HG03432 (cell line): ENCODE measurements around the gene HOXB8.
A peak's percentile ranks its signal among the peaks of the same experiment; 100 is the strongest.

ENCODE experiments used
- ATAC-seq: cut with Tn5 transposase; IDR thresholded peaks from one replicate; pipeline ENCODE4 v1.9.1; 2021; ENCODE audit warnings: mild to moderate bottlenecking, moderate library complexity; ENCODE audit not compliant: unreplicated experiment

Gene HOXB8

GRCh38 chr17:48586355-48587258 is 28.5 kb downstream of the HOXB8 start:
- ATAC-seq: no peak

DNA sequence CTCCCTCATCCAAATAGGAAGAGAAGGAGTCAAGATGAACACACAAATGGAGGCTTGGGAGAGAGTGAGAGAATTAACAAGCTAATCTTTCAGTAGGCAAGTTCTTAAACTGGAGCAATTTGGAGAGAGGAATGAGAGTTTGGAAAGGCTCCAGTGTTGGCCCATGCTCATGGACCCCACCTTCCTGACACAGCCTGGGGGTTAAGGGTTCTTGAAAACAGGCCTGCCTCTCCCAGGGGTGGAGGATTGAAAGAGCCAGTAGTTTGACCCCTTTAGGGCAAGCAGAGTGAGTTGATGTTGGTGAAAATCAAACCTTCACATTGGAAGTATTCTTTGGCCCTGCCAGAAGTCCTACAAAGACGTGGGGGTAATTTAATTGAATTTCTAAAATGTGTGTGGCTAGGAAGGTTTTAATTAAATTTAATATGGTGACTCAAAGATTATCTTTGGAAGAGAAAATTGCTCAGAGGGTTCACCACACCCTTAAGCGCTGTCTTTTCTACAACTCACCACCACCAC is 30.8 kb downstream of the HOXB8 start:
- ATAC-seq: no peak

DNA sequence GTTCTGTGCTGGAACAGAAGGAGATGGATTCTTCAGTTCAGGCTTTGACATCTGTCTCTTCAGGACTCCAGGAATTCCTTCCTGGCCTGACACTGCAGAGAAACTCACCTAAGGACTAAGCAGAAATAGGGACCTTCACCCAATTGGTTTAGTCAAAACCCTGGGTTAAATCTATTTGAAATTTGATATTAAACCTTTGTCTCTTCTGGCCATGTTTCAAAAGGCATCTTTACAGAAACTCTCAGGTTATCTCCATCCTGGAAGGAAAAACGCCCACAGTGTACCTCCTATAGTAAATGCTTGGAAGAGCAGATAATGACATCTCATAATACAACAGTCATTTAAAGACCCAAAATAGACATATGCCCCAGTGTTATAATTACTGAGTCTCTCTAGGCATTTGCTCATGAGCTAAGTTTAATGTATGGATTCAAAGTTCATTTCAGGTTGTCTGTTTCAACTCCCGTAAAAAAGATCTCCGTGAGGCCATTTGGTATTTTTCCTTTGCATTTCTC is 31.3 kb downstream of the HOXB8 start:
- no peak for ATAC-seq

DNA sequence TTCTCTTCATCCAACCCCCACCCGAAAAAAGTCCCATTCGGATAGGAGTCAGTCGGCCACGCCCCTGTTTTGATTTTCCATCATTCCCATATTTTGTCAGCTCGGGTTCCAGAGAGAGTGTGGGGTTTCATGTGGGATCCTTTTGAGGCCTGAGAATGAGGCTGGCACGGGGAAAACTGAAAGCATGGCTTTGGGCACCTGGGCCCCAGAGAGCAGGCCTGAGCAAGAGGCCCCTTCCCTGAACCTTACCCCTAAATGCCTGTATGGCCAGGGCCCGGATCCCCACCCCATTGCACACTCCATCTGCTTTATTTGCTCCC is 32.4 kb downstream of the HOXB8 start:
- ATAC-seq: no peak

- ATAC-seq: no peak
These were observed 35.1 kb downstream of the HOXB8 start for GRCh38 chr17:48579760-48580554.

- ATAC-seq: no peak
These were observed 35.7 kb downstream of the HOXB8 start for GRCh38 chr17:48579471-48579759.

GRCh38 chr17:48578616-48579470 is 36.2 kb downstream of the HOXB8 start:
- ATAC-seq: peak; percentile 34

GRCh38 chr17:48577946-48578615 is 37.0 kb downstream of the HOXB8 start, which contains the start of gene HOXB4:
HOXB4 (minus strand) TSS chr17:48578350; CDS start chr17:48578319, 31 bp downstream.
- peak; percentile 42 for ATAC-seq

DNA sequence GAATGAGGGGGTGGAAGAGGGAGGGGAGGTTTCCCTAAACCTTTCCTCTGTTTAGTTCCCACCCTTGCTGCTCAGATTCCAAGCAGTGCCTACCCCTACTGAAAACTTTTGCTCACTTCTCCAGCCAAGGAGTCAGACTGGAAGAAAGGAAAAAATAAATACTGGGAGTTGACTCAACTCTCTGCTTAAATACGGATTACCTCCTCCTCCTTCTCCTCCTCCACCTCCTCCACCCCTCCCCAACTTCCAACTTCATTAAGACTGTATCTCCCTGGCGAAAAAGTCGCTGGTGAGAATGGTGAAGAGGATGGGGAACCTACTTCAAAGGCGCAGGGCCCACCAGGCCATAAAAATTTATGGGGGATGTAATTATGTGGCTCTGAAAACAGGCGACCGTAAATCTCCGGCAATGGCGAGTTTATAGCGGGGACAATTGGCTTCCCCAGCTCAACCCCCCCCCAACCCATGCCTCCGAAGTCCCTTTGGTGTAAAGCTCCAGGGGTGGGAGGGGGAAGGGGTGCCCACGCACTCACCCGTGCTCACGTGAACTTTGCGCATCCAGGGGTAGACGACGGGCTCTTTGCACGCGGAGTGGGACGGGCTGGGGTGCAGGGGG is 37.7 kb downstream of the HOXB8 start:
- no peak for ATAC-seq

GRCh38 chr17:48576479-48577309 is 38.4 kb downstream of the HOXB8 start:
- ATAC-seq: no peak

- ATAC-seq: no peak
These were observed 39.2 kb downstream of the HOXB8 start for GRCh38 chr17:48575673-48576478.

GRCh38 chr17:48575066-48575582 is 40.0 kb downstream of the HOXB8 start:
- ATAC-seq: no peak

- ATAC-seq: no peak
These were observed 40.5 kb downstream of the HOXB8 start for GRCh38 chr17:48574505-48575065.

DNA sequence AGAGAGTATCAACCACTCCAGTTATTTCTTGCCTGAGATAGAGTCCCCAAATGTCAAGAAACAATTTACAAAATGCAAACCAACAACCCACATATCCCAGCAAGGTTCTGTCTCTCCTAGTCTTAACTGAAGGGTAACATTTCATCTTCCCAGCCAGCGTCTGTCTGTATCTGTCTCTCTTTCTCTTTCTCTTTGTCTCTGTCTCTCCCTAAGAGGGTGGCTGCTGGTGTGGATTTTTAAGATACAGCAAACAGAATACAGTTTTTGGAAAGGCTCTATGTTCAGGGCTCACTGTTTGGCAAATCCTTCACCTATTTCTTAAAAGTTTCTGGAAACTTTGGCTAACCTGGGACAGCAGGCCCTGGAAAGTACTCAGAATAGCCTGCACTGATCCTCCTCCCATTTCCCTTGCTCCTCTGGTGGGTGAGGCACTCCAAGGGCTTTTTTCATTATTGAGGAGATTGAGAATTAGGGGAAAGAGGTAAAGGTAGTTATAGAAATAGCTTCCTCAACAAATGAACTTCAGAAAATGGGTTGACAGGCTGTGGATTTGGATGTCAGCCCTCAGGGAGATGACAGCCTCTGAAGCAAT is 43.2 kb downstream of the HOXB8 start:
- ATAC-seq: no peak

GRCh38 chr17:48571024-48571818 is 43.9 kb downstream of the HOXB8 start:
- ATAC-seq: no peak

DNA sequence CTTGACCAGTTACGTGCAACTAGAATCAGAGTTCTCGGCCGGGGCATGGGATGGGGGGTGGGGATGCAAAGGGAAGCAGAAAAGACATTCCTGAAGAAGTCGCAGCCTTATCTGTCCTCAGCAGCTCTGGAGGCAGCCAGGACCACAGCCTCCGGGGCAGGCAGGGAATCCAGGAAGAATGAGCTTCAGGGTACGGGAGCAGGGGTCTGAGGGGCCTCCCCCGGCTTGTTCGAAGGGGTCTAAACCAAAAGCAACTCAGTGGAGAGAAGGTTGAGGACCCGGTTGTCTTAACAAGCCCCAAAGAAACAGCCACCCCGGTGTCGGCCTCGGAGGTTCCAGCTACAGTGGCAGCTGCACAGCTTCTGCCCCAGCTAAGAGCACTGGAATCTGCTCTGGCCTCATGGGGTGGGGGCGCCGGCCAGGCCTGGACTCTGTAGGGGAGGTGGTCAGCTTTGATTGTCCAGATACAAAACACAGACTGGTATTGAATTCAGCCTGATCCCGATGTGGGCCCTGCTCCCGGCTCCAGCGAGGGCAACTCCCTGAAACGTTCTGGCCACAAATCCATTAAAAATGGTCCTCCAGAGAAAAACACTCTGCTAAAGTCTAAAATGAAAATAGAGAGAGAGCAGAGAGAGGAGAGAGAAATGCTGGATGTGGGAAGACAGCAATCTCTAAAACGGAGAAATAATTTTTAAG is 44.6 kb downstream of the HOXB8 start:
- no peak for ATAC-seq
